WTC11 (cell line): ENCODE data around the gene SEZ6. TPM values are rescaled to one million over a fixed set of nuclear protein-coding genes. Genes with fewer than 3 reads are reported as not detected.

ENCODE experiments used
- ATAC-seq: fragments of 200-7000 bp; cut with Tn5 transposase; 2 replicates; pipeline ENCODE4 v1.10.0; 2021; ENCODE audit warnings: mild to moderate bottlenecking, moderate library complexity
- CTCF ChIA-PET: fragments of 300-600 bp; sonication (Branson Sonifier 250); formaldehyde crosslinking; loops from one replicate; lab custom pipeline; 2021; ENCODE audit warnings: antibody characterized with exemption; lab: Charles Lee
- POLR2A ChIA-PET: fragments of 350-600 bp; sonication (Branson Sonifier 250); formaldehyde crosslinking; loops from one replicate; lab custom pipeline; 2021; ENCODE audit warnings: antibody characterized with exemption; lab: Charles Lee
- DNase-seq: peaks from one replicate; pipeline ENCODE4 v3.0.0; 2021; ENCODE audit warnings: low spot score
- H3K27ac Mint-ChIP-seq: 2 replicates; pipeline ENCODE4 v1.8.0; 2021; ENCODE audit warnings: mixed read lengths
- H3K27me3 Mint-ChIP-seq: 2 replicates; pipeline ENCODE4 v1.8.0; 2021; ENCODE audit warnings: low read depth, mild to moderate bottlenecking, moderate library complexity, mixed read lengths
- H3K36me3 Mint-ChIP-seq: 2 replicates; pipeline ENCODE4 v1.8.0; 2021; ENCODE audit warnings: mixed read lengths
- H3K4me1 Mint-ChIP-seq: 2 replicates; pipeline ENCODE4 v1.8.0; 2022; ENCODE audit warnings: mixed read lengths
- H3K4me3 Mint-ChIP-seq: 2 replicates; pipeline ENCODE4 v1.8.0; 2021; ENCODE audit warnings: mild to moderate bottlenecking, moderate library complexity, mixed read lengths
- H3K9me3 Mint-ChIP-seq: 2 replicates; pipeline ENCODE4 v1.8.0; 2021; ENCODE audit warnings: mixed read lengths
- AFF4 ChIP-seq: sonication (generic); formaldehyde crosslinking; IDR thresholded peaks from 2 replicates; pipeline ENCODE4 v1.8.1; 2023; ENCODE audit warnings: mild to moderate bottlenecking, missing genetic modification reagents, borderline replicate concordance
- CBFB ChIP-seq: sonication (generic); formaldehyde crosslinking; IDR thresholded peaks from 2 replicates; pipeline ENCODE4 v1.8.1; 2022; ENCODE audit warnings: mild to moderate bottlenecking, low read depth, missing genetic modification reagents
- CREB1 ChIP-seq: sonication (generic); formaldehyde crosslinking; IDR thresholded peaks from 2 replicates; pipeline ENCODE4 v1.8.0; 2023; ENCODE audit warnings: mild to moderate bottlenecking, missing genetic modification reagents
- ERG ChIP-seq: fragments of 250-450 bp; sonication (Bioruptor Pico); IDR thresholded peaks from 2 replicates; pipeline ENCODE4 v1.8.0; 2021; ENCODE audit warnings: mild to moderate bottlenecking
- ESRRA ChIP-seq: sonication (generic); formaldehyde crosslinking; IDR thresholded peaks from 2 replicates; pipeline ENCODE4 v1.8.1; 2022; ENCODE audit warnings: mild to moderate bottlenecking, missing genetic modification reagents, borderline replicate concordance
- FOXJ3 ChIP-seq: sonication (generic); formaldehyde crosslinking; IDR thresholded peaks from 2 replicates; pipeline ENCODE4 v1.9.0; 2021; ENCODE audit warnings: missing genetic modification reagents, mild to moderate bottlenecking, borderline replicate concordance
- HMGXB4 ChIP-seq: sonication (generic); formaldehyde crosslinking; IDR thresholded peaks from 2 replicates; pipeline ENCODE4 v1.8.1; 2023; ENCODE audit warnings: mild to moderate bottlenecking, moderate library complexity, missing genetic modification reagents
- IRF2 ChIP-seq: sonication (generic); formaldehyde crosslinking; IDR thresholded peaks from 2 replicates; pipeline ENCODE4 v1.8.0; 2022; ENCODE audit warnings: low read depth, missing genetic modification reagents, borderline replicate concordance
- JAZF1 ChIP-seq: fragments of 250-450 bp; sonication (Bioruptor Pico); IDR thresholded peaks from 2 replicates; pipeline ENCODE4 v1.9.0; 2021; ENCODE audit warnings: moderate library complexity, mild to moderate bottlenecking, inconsistent platforms
- MYBL2 ChIP-seq: sonication (generic); formaldehyde crosslinking; IDR thresholded peaks from 2 replicates; pipeline ENCODE4 v1.8.1; 2023; ENCODE audit warnings: mild to moderate bottlenecking, moderate library complexity, missing genetic modification reagents
- NFATC4 ChIP-seq: fragments of 250-450 bp; sonication (Bioruptor Pico); IDR thresholded peaks from 2 replicates; pipeline ENCODE4 v1.9.0; 2021; ENCODE audit warnings: mild to moderate bottlenecking
- NR1H2 ChIP-seq: sonication (generic); formaldehyde crosslinking; IDR thresholded peaks from 2 replicates; pipeline ENCODE4 v1.9.0; 2021; ENCODE audit warnings: mild to moderate bottlenecking, moderate library complexity, missing genetic modification reagents
- RELA ChIP-seq: sonication (generic); formaldehyde crosslinking; IDR thresholded peaks from 2 replicates; pipeline ENCODE4 v1.8.1; 2022; ENCODE audit warnings: missing genetic modification reagents, mild to moderate bottlenecking, borderline replicate concordance
- SOX15 ChIP-seq: fragments of 250-450 bp; sonication (Bioruptor Pico); IDR thresholded peaks from 2 replicates; pipeline ENCODE4 v1.9.0; 2021; ENCODE audit warnings: mild to moderate bottlenecking
- TCF7 ChIP-seq: sonication (generic); formaldehyde crosslinking; IDR thresholded peaks from 2 replicates; pipeline ENCODE4 v1.8.0; 2022; ENCODE audit warnings: mild to moderate bottlenecking, low read depth, missing genetic modification reagents, moderate library complexity
- ZBTB21 ChIP-seq: sonication (generic); formaldehyde crosslinking; IDR thresholded peaks from 2 replicates; pipeline ENCODE4 v1.8.1; 2023; ENCODE audit warnings: mild to moderate bottlenecking, missing genetic modification reagents, borderline replicate concordance
- ZNF423 ChIP-seq: fragments of 250-450 bp; sonication (Bioruptor Pico); IDR thresholded peaks from 2 replicates; pipeline ENCODE4 v2.1.2; 2022; ENCODE audit warnings: mild to moderate bottlenecking, moderate library complexity
- total RNA-seq: library from RNA; stranded (reverse); gene quantifications from 3 replicates; pipeline ENCODE4 v1.2.3, GENCODE V29; 2021
- TF ChIP-seq, protein P1 (sequence below): sonication (generic); formaldehyde crosslinking; IDR thresholded peaks from 2 replicates; pipeline ENCODE4 v1.8.1; 2023; ENCODE audit warnings: mild to moderate bottlenecking, missing genetic modification reagents
- TF ChIP-seq, protein P2 (sequence below): fragments of 250-450 bp; sonication (Bioruptor Pico); conservative IDR thresholded peaks from 2 replicates; pipeline ENCODE4 v1.9.0; 2021; ENCODE audit warnings: mild to moderate bottlenecking
- TF ChIP-seq, protein P3 (sequence below): fragments of 250-450 bp; sonication (Bioruptor Pico); IDR thresholded peaks from 2 replicates; pipeline ENCODE4 v1.9.0; 2021; ENCODE audit warnings: mild to moderate bottlenecking

The SEZ6 gene
- total RNA-seq, 1 experiment from 2014 or later: 3.0 TPM

DNA sequence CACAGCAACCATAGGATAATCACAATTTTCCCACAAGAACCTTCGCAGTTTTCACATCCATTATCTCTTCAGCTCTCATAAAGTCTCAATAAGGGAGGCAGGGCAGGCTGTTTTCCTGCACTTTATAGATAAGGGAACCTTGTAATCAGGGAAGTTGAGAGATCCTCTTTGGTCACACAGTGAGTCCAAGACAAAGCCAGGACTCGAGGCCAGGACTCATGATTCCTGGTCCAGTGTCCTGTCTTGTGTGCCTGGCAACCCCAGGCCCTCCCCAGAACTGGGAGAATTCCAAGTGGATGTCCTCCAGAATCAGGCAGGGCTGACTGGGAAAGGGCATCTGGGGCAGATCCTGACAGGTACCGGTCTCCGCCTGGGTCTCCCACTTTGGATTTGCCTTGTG lies 31.4 kb downstream of the SEZ6 start:
- CTCF ChIA-PET: interaction anchor here (1.0 to 3.2 kb wide), 4 partner anchors 9 to 142 kb away, joined by 3 to 31 read pairs (median 4); no protein-coding TSS in a partner anchor
- DNase-seq (no peak), ATAC-seq (no peak)
- Mint-ChIP-seq H3K27ac (no peak overlapping the region), H3K36me3 (no peaks in the 10 kb centered on the region), H3K27me3 (peaks cover 13% of the 10 kb centered on the region), H3K4me3 (no peak overlapping the region), H3K4me1 (peaks cover 23% of the 10 kb centered on the region), H3K9me3 (no peaks in the 10 kb centered on the region)
- TF ChIP-seq IRF2 (CRISPR knock-in tag): no peak
- TF ChIP-seq CBFB (CRISPR knock-in tag): no peak
- TF ChIP-seq, protein P1, sequence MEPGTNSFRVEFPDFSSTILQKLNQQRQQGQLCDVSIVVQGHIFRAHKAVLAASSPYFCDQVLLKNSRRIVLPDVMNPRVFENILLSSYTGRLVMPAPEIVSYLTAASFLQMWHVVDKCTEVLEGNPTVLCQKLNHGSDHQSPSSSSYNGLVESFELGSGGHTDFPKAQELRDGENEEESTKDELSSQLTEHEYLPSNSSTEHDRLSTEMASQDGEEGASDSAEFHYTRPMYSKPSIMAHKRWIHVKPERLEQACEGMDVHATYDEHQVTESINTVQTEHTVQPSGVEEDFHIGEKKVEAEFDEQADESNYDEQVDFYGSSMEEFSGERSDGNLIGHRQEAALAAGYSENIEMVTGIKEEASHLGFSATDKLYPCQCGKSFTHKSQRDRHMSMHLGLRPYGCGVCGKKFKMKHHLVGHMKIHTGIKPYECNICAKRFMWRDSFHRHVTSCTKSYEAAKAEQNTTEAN (CRISPR knock-in tag): no peak
- TF ChIP-seq NFATC4: no peak
- no peak for TF ChIP-seq MYBL2 (CRISPR knock-in tag)
- no peak for TF ChIP-seq HMGXB4 (CRISPR knock-in tag)
- TF ChIP-seq TCF7: no peak
- TF ChIP-seq ZBTB21 (CRISPR knock-in tag): no peak
- no peak for TF ChIP-seq ESRRA (CRISPR knock-in tag)
- TF ChIP-seq AFF4 (CRISPR knock-in tag): no peak
- TF ChIP-seq, protein P2, sequence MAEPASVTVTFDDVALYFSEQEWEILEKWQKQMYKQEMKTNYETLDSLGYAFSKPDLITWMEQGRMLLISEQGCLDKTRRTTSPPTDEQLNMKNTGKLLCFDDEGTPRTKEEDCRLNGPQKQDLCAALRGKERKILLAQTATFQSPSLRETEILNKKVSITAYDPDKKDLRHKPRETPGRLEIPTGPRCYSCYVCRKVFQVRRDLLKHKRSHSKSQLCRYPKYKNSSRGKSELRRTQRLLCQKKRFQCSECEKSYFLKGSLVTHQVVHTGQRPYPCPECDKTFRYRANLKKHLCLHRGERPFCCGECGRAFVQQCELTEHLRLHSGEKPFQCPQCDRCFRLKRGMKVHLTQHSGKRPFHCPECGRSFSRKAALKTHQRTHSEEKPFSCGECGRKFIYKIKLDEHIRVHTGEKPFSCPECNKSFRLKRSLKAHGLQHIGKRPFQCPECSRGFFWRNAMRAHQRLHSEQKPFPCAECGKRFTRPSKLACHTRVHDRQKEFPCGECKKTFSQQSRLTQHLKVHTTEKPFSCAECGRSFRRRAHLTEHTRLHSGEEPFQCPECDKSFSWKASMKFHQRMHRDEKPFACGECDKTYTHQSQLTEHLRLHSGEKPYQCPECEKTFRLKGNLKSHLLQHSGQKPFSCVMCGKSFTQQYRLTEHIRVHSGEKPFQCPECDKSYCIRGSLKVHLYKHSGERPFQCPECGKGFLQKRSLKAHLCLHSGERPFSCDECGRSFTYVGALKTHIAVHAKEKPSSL: no peak
- TF ChIP-seq RELA (CRISPR knock-in tag): no peak
- TF ChIP-seq, protein P3, sequence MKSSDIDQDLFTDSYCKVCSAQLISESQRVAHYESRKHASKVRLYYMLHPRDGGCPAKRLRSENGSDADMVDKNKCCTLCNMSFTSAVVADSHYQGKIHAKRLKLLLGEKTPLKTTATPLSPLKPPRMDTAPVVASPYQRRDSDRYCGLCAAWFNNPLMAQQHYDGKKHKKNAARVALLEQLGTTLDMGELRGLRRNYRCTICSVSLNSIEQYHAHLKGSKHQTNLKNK (CRISPR knock-in tag): no peak
- TF ChIP-seq NR1H2 (CRISPR knock-in tag): no peak
- TF ChIP-seq ERG (CRISPR knock-in tag): no peak
- TF ChIP-seq FOXJ3: no peak
- TF ChIP-seq CREB1 (CRISPR knock-in tag): no peak
- TF ChIP-seq JAZF1 (CRISPR knock-in tag): no peak
- no peak for TF ChIP-seq ZNF423 (CRISPR knock-in tag)
- no peak for TF ChIP-seq SOX15 (CRISPR knock-in tag)
- POLR2A ChIA-PET: no interaction called here
